ENCODE data around the gene KRTAP5-5.

DNA sequence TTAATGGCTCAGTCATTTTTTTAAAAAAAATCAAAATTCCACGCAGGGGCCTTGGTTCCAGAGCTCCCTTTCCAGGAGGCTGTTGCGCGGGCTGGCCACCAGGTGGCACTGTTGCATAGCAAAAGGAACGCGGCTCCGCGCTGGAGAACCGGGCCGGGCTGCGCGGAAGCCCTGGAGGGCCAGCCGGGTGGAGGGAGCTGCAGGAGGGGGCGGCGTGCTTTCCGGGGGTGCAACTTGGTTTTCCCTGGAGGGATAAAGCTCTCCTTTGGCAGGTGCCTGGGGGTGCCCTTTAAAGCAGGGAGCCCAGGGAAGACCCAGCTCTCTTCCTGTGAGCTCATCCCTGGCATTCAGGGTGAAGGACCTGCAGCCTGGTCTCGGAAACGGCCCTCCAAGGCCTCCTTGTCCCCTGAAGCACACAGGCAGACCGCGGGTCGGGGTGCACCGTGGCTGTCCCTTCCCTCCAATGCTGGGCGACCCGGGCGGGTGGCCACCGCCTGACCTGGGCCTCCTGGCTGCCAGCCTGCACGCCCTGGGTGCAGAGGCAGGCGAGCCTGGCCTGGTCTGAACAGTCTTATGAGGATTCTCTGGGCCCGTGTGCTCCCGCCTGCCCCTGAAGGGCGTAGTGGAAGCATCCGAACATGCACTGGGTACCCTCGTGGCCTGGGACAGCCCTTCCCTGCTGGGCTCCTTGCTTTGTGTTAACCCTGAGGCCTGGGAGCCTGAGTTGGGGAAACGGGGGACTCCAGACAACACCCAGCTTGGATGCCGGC lies 23.4 kb downstream of the KRTAP5-5 start:
- TF ChIP-seq, protein P1, sequence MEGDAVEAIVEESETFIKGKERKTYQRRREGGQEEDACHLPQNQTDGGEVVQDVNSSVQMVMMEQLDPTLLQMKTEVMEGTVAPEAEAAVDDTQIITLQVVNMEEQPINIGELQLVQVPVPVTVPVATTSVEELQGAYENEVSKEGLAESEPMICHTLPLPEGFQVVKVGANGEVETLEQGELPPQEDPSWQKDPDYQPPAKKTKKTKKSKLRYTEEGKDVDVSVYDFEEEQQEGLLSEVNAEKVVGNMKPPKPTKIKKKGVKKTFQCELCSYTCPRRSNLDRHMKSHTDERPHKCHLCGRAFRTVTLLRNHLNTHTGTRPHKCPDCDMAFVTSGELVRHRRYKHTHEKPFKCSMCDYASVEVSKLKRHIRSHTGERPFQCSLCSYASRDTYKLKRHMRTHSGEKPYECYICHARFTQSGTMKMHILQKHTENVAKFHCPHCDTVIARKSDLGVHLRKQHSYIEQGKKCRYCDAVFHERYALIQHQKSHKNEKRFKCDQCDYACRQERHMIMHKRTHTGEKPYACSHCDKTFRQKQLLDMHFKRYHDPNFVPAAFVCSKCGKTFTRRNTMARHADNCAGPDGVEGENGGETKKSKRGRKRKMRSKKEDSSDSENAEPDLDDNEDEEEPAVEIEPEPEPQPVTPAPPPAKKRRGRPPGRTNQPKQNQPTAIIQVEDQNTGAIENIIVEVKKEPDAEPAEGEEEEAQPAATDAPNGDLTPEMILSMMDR (conservative IDR thresholded peaks at IDR 0.05; ENCODE audit: low read depth in 2 of 2) = peak; percentile 92 to 96
- no peak for TF ChIP-seq ZNF114 (CRISPR knock-in tag; IDR thresholded peaks at IDR 0.05)
- no peak for TF ChIP-seq POLR2AphosphoS5 (IDR thresholded peaks at IDR 0.05; ENCODE audit: low read depth)
- no peak for TF ChIP-seq REST (IDR thresholded peaks at IDR 0.05; ENCODE audit: unreplicated experiment)
- no peak for TF ChIP-seq STAT1 (IDR thresholded peaks at IDR 0.05; ENCODE audit: unreplicated experiment)
- TF ChIP-seq EZH2 (IDR thresholded peaks at IDR 0.05; ENCODE audit: low read depth, unreplicated experiment) = no peak
- TF ChIP-seq CREB1 (CRISPR knock-in tag; IDR thresholded peaks at IDR 0.05; ENCODE audit: low read depth) = no peak
- TF ChIP-seq EZH2phosphoT487 (IDR thresholded peaks at IDR 0.05; ENCODE audit: unreplicated experiment) = no peak
- no peak for TF ChIP-seq ETS1 (IDR thresholded peaks at IDR 0.05)
- TF ChIP-seq JUNB (IDR thresholded peaks at IDR 0.05; ENCODE audit: unreplicated experiment) = no peak
- no peak for TF ChIP-seq ZNF331 (CRISPR knock-in tag; IDR thresholded peaks at IDR 0.05; ENCODE audit: low read depth)
